Effector memory CD8-positive, alpha-beta T cell (primary cell): ENCODE results near the gene RAB4A.
"Not testable (repeated sequence)": the region's sequence is repeated elsewhere in the genome, so short reads cannot be mapped to it uniquely, and the experiment has no call there.

Experiments used
- ATAC-seq: fragments of 150-1000 bp; cut with Tn5 transposase; replicated peaks from 2 replicates; pipeline ENCODE4 v1.10.0; 2021; ENCODE audit warnings: mild to moderate bottlenecking, moderate library complexity
- DNase-seq, 3 experiments: peaks; one replicate each; pipeline ENCODE4 v3.0.0; 2021
- H3K27ac Mint-ChIP-seq, 2 donors: one replicate each; pipeline ENCODE4 v1.8.0; 2022; ENCODE audit warnings: mild to moderate bottlenecking in 2 of 2, mixed read lengths in 2 of 2, moderate library complexity in 2 of 2
- H3K27me3 Mint-ChIP-seq, 2 donors: one replicate each; pipeline ENCODE4 v1.8.0; 2022; ENCODE audit warnings: mixed read lengths in 2 of 2
- H3K36me3 Mint-ChIP-seq: one replicate; pipeline ENCODE4 v1.8.0; 2022; ENCODE audit warnings: mild to moderate bottlenecking, moderate library complexity, mixed read lengths; ENCODE audit not compliant: insufficient read depth
- H3K4me1 Mint-ChIP-seq, 2 donors: one replicate each; pipeline ENCODE4 v1.8.0; 2022; ENCODE audit warnings: low read depth in 2 of 2, mixed read lengths in 2 of 2
- H3K4me3 Mint-ChIP-seq, 2 donors: one replicate each; pipeline ENCODE4 v1.8.0; 2022; ENCODE audit warnings: mild to moderate bottlenecking in 2 of 2, mixed read lengths in 2 of 2, moderate library complexity in 2 of 2
- H3K9me3 Mint-ChIP-seq, 2 donors: one replicate each; pipeline ENCODE4 v1.8.0; 2022; ENCODE audit warnings: mixed read lengths in 2 of 2

RAB4A gene

GRCh38 chr1:229284887-229285286 lies 14.0 kb downstream of the RAB4A start:
- Mint-ChIP-seq H3K27me3 (no peaks in the 10 kb centered on the region), H3K36me3 (peaks cover 9% of the 10 kb centered on the region), H3K4me1 (peaks cover 39 to 64% of the 10 kb centered on the region in 2 donors), H3K4me3 (no peak overlapping the region), H3K9me3 (no peaks in the 10 kb centered on the region), H3K27ac (peak overlapping the region in 1 of 2 donors; percentile 45)
- ATAC-seq: no peak
- DNase-seq: no peak

GRCh38 chr1:229285440-229285839 lies 14.5 kb downstream of the RAB4A start:
- no peak overlapping the region for H3K4me3 Mint-ChIP-seq
- DNase-seq: no peak
- peak overlapping the region in 1 of 2 donors; percentile 45 for H3K27ac Mint-ChIP-seq

GRCh38 chr1:229286099-229286766 lies 15.3 kb downstream of the RAB4A start:
- no peaks in the 10 kb centered on the region for H3K27me3 Mint-ChIP-seq
- no peaks in the 10 kb centered on the region for H3K9me3 Mint-ChIP-seq
- H3K4me3 Mint-ChIP-seq: peak overlapping the region in 1 of 2 donors; percentile 9
- peaks cover 42 to 54% of the 10 kb centered on the region in 2 donors for H3K4me1 Mint-ChIP-seq
- H3K36me3 Mint-ChIP-seq: peaks cover 9% of the 10 kb centered on the region
- peak overlapping the region; percentile 60 to 77 for H3K27ac Mint-ChIP-seq
- ATAC-seq: no peak
- DNase-seq: no peak

More at GRCh38 chr1:229285440-229285839, 14.5 kb downstream of the RAB4A start:
- Mint-ChIP-seq H3K9me3 (no peaks in the 10 kb centered on the region), H3K4me1 (peaks cover 39 to 61% of the 10 kb centered on the region in 2 donors), H3K27me3 (no peaks in the 10 kb centered on the region), H3K36me3 (peaks cover 9% of the 10 kb centered on the region)
- ATAC-seq: no peak

GRCh38 chr1:229287267-229287666 lies 16.4 kb downstream of the RAB4A start:
- Mint-ChIP-seq H3K27me3 (no peaks in the 10 kb centered on the region), H3K9me3 (peaks cover 0 to 2% of the 10 kb centered on the region in 2 donors), H3K27ac (peak overlapping the region in 1 of 2 donors; percentile 41), H3K4me3 (no peak overlapping the region), H3K36me3 (peaks cover 15% of the 10 kb centered on the region), H3K4me1 (peaks cover 33 to 47% of the 10 kb centered on the region in 2 donors)
- no peak for DNase-seq
- no peak for ATAC-seq

GRCh38 chr1:229288516-229288915 lies 17.6 kb downstream of the RAB4A start:
- peaks cover 15% of the 10 kb centered on the region for H3K36me3 Mint-ChIP-seq
- H3K4me3 Mint-ChIP-seq: no peak overlapping the region
- peaks cover 25 to 36% of the 10 kb centered on the region in 2 donors for H3K4me1 Mint-ChIP-seq
- H3K9me3 Mint-ChIP-seq: peaks cover 0 to 2% of the 10 kb centered on the region in 2 donors
- no peak for DNase-seq
- H3K27ac Mint-ChIP-seq: no peak overlapping the region
- no peaks in the 10 kb centered on the region for H3K27me3 Mint-ChIP-seq
- no peak for ATAC-seq

- H3K27me3 Mint-ChIP-seq, H3K9me3 Mint-ChIP-seq, ATAC-seq, DNase-seq, H3K27ac Mint-ChIP-seq, H3K4me3 Mint-ChIP-seq: not testable (repeated sequence)
- H3K4me1 Mint-ChIP-seq: peaks cover 17 to 26% of the 10 kb centered on the region in 2 donors
- H3K36me3 Mint-ChIP-seq: peaks cover 15% of the 10 kb centered on the region
These were observed 20.8 kb downstream of the RAB4A start for GRCh38 chr1:229291686-229292085.

- Mint-ChIP-seq H3K4me1 (peaks cover 7 to 15% of the 10 kb centered on the region in 2 donors), H3K36me3 (peaks cover 20% of the 10 kb centered on the region), H3K27ac (peak overlapping the region in 1 of 2 donors; percentile 80), H3K9me3 (peaks cover 0 to 2% of the 10 kb centered on the region in 2 donors), H3K27me3 (no peaks in the 10 kb centered on the region), H3K4me3 (no peak overlapping the region)
- ATAC-seq (no peak), DNase-seq (no peak)
These were observed 22.8 kb downstream of the RAB4A start for GRCh38 chr1:229293528-229294204.

- ATAC-seq: no peak
- Mint-ChIP-seq H3K4me3 (no peak overlapping the region), H3K36me3 (peaks cover 27% of the 10 kb centered on the region), H3K27ac (no peak overlapping the region), H3K27me3 (no peaks in the 10 kb centered on the region), H3K9me3 (peaks cover 0 to 2% of the 10 kb centered on the region in 2 donors), H3K4me1 (peaks cover 5 to 17% of the 10 kb centered on the region in 2 donors)
- no peak for DNase-seq
These were observed 24.8 kb downstream of the RAB4A start for GRCh38 chr1:229295745-229296144.

GRCh38 chr1:229296541-229296941 lies 25.6 kb downstream of the RAB4A start:
- peaks cover 4 to 20% of the 10 kb centered on the region in 2 donors for H3K4me1 Mint-ChIP-seq
- ATAC-seq (no peak), DNase-seq (no peak)
- H3K27ac Mint-ChIP-seq: peak overlapping the region in 1 of 2 donors; percentile 53
- no peaks in the 10 kb centered on the region for H3K27me3 Mint-ChIP-seq
- H3K9me3 Mint-ChIP-seq: peaks cover 0 to under 1% of the 10 kb centered on the region in 2 donors
- H3K36me3 Mint-ChIP-seq: peaks cover 28% of the 10 kb centered on the region
- H3K4me3 Mint-ChIP-seq: no peak overlapping the region

- DNase-seq (no peak), ATAC-seq (no peak)
- H3K36me3 Mint-ChIP-seq: peaks cover 29% of the 10 kb centered on the region
- peaks cover 5 to 20% of the 10 kb centered on the region in 2 donors for H3K4me1 Mint-ChIP-seq
- H3K27me3 Mint-ChIP-seq: no peaks in the 10 kb centered on the region
- no peak overlapping the region for H3K27ac Mint-ChIP-seq
- H3K4me3 Mint-ChIP-seq: no peak overlapping the region
- H3K9me3 Mint-ChIP-seq: no peaks in the 10 kb centered on the region
These were observed 26.8 kb downstream of the RAB4A start for GRCh38 chr1:229297746-229298145.

GRCh38 chr1:229298420-229298819 lies 27.5 kb downstream of the RAB4A start:
- Mint-ChIP-seq H3K9me3 (no peaks in the 10 kb centered on the region), H3K36me3 (peaks cover 32% of the 10 kb centered on the region), H3K4me1 (peaks cover 6 to 20% of the 10 kb centered on the region in 2 donors), H3K27me3 (no peaks in the 10 kb centered on the region), H3K4me3 (no peak overlapping the region), H3K27ac (no peak overlapping the region)
- DNase-seq: no peak
- ATAC-seq: no peak

GRCh38 chr1:229298887-229299503 lies 28.1 kb downstream of the RAB4A start:
- Mint-ChIP-seq H3K36me3 (peaks cover 38% of the 10 kb centered on the region), H3K4me1 (peaks cover 6 to 19% of the 10 kb centered on the region in 2 donors), H3K27me3 (no peaks in the 10 kb centered on the region), H3K9me3 (no peaks in the 10 kb centered on the region), H3K27ac (no peak overlapping the region), H3K4me3 (no peak overlapping the region)
- no peak for DNase-seq
- ATAC-seq: no peak

GRCh38 chr1:229300099-229300757 lies 29.3 kb downstream of the RAB4A start:
- Mint-ChIP-seq H3K9me3 (no peaks in the 10 kb centered on the region), H3K4me1 (peaks cover 5 to 15% of the 10 kb centered on the region in 2 donors), H3K4me3 (no peak overlapping the region), H3K36me3 (peaks cover 50% of the 10 kb centered on the region), H3K27me3 (no peaks in the 10 kb centered on the region), H3K27ac (peak overlapping the region in 1 of 2 donors; percentile 3)
- no peak for DNase-seq
- ATAC-seq: no peak
